Fibroblast of villous mesenchyme (primary cell): ENCODE data around the gene NTMT1. TPM values are rescaled to one million over a fixed set of nuclear protein-coding genes. Genes with fewer than 3 reads are reported as not detected.

Experiments used
- DNase-seq: peaks from one replicate; pipeline ENCODE4 v3.0.0-alpha.2; 2010; ENCODE audit warnings: low read depth
- H3K4me3 ChIP-seq: 2 replicates; pipeline ENCODE4 v1.5.1; 2011; ENCODE audit warnings: low read depth, mild to moderate bottlenecking, low read length
- CTCF ChIP-seq: IDR thresholded peaks from 2 replicates; pipeline ENCODE4 v1.5.1; 2012; ENCODE audit warnings: low read depth, mild to moderate bottlenecking, low read length; ENCODE audit not compliant: insufficient read depth
- total RNA-seq: library from RNA; depleted of rRNA; stranded (reverse); fragments of >200 nt; gene quantifications from 2 replicates; pipeline ENCODE4 v1.2.3, GENCODE V29; 2012

The NTMT1 gene
- total RNA-seq, 1 donor: 36.3 TPM

- H3K4me3 ChIP-seq: no peak overlapping the region
- no peak for DNase-seq
- no peak for TF ChIP-seq CTCF
Observed at GRCh38 chr9:129649726-129650679, 24.0 kb downstream of the NTMT1 start.

- DNase-seq: no peak
- TF ChIP-seq CTCF: no peak
- no peak overlapping the region for H3K4me3 ChIP-seq
Observed at GRCh38 chr9:129650680-129651235, 24.8 kb downstream of the NTMT1 start.

- no peak for TF ChIP-seq CTCF
- no peak for DNase-seq
- H3K4me3 ChIP-seq: no peak overlapping the region
Observed at GRCh38 chr9:129653823-129654553, 28.0 kb downstream of the NTMT1 start.

- no peak for TF ChIP-seq CTCF
- H3K4me3 ChIP-seq: no peak overlapping the region
- no peak for DNase-seq
Observed at GRCh38 chr9:129654554-129655040, 28.6 kb downstream of the NTMT1 start.

- TF ChIP-seq CTCF: no peak
- no peak overlapping the region for H3K4me3 ChIP-seq
- no peak for DNase-seq
Observed at GRCh38 chr9:129655154-129655553, 29.2 kb downstream of the NTMT1 start.

- no peak for TF ChIP-seq CTCF
- no peak for DNase-seq
- H3K4me3 ChIP-seq: no peak overlapping the region
Observed at GRCh38 chr9:129655696-129656095, 29.7 kb downstream of the NTMT1 start.
